Memory B cell (primary cell): Measurements from ENCODE around the gene FBXL14.

Source experiments
- ATAC-seq: fragments of 150-1000 bp; cut with Tn5 transposase; 2 replicates; pipeline ENCODE4 v1.10.0; 2021; ENCODE audit warnings: low read depth, mild to moderate bottlenecking, moderate library complexity
- DNase-seq, 2 donors: peaks; one replicate each; pipeline ENCODE4 v3.0.0; 2022; ENCODE audit warnings: low spot score in 2 of 2
- H3K27ac Mint-ChIP-seq: one replicate; pipeline ENCODE4 v1.8.0; 2022; ENCODE audit warnings: mild to moderate bottlenecking, moderate library complexity, mixed read lengths
- H3K27me3 Mint-ChIP-seq: one replicate; pipeline ENCODE4 v1.8.0; 2022; ENCODE audit warnings: mixed read lengths
- H3K36me3 Mint-ChIP-seq: one replicate; pipeline ENCODE4 v1.8.0; 2022; ENCODE audit warnings: mild to moderate bottlenecking, mixed read lengths
- H3K4me1 Mint-ChIP-seq: one replicate; pipeline ENCODE4 v1.8.0; 2022; ENCODE audit warnings: mixed read lengths
- H3K4me3 Mint-ChIP-seq: one replicate; pipeline ENCODE4 v1.8.0; 2022; ENCODE audit warnings: mild to moderate bottlenecking, moderate library complexity, mixed read lengths
- H3K9me3 Mint-ChIP-seq: one replicate; pipeline ENCODE4 v1.8.0; 2022; ENCODE audit warnings: mixed read lengths

The FBXL14 gene

GRCh38 chr12:1579651-1580435, 14.5 kb downstream of the FBXL14 start:
- Mint-ChIP-seq H3K9me3 (no peaks in the 10 kb centered on the region), H3K27me3 (no peaks in the 10 kb centered on the region), H3K4me3 (no peak overlapping the region), H3K27ac (no peak overlapping the region), H3K4me1 (peaks cover 7% of the 10 kb centered on the region), H3K36me3 (peaks cover 1% of the 10 kb centered on the region)
- no peak for DNase-seq
- ATAC-seq: no peak

GRCh38 chr12:1576410-1577241, 17.8 kb downstream of the FBXL14 start:
- no peak for ATAC-seq
- peaks cover 9% of the 10 kb centered on the region for H3K36me3 Mint-ChIP-seq
- no peak for DNase-seq
- H3K27ac Mint-ChIP-seq: no peak overlapping the region
- H3K4me3 Mint-ChIP-seq: no peak overlapping the region
- peaks cover 5% of the 10 kb centered on the region for H3K27me3 Mint-ChIP-seq
- H3K4me1 Mint-ChIP-seq: peaks cover 3% of the 10 kb centered on the region
- peaks cover 2% of the 10 kb centered on the region for H3K9me3 Mint-ChIP-seq

- Mint-ChIP-seq H3K27me3 (peaks cover 5% of the 10 kb centered on the region), H3K36me3 (peaks cover 9% of the 10 kb centered on the region), H3K27ac (no peak overlapping the region), H3K4me3 (no peak overlapping the region), H3K9me3 (peaks cover 2% of the 10 kb centered on the region), H3K4me1 (peaks cover 4% of the 10 kb centered on the region)
- DNase-seq: no peak
- ATAC-seq: no peak
Observed at GRCh38 chr12:1575408-1576401, 18.7 kb downstream of the FBXL14 start.

DNA sequence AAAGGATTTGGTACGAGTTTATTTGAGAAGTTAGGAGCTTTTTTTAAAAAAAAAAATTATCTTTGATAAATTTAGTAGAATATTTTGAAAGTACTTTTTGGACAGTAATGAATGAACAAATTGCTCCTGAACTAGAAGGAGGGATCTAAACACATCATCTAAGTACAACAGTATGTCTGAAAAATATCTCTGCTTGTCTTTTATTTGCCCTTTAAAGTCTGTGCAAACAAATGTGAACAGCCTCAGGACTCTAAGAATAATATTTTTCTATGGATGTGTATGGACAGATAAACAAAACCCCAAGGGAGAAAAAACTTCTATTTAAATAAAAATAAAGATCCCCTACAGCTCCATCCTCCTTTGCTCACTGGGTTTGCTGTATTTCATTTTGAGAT, 19.5 kb downstream of the FBXL14 start:
- Mint-ChIP-seq H3K4me3 (no peak overlapping the region), H3K9me3 (peaks cover 2% of the 10 kb centered on the region), H3K4me1 (peaks cover 4% of the 10 kb centered on the region), H3K27ac (no peak overlapping the region), H3K27me3 (peaks cover 7% of the 10 kb centered on the region), H3K36me3 (peaks cover 12% of the 10 kb centered on the region)
- DNase-seq (no peak), ATAC-seq (no peak)

DNA sequence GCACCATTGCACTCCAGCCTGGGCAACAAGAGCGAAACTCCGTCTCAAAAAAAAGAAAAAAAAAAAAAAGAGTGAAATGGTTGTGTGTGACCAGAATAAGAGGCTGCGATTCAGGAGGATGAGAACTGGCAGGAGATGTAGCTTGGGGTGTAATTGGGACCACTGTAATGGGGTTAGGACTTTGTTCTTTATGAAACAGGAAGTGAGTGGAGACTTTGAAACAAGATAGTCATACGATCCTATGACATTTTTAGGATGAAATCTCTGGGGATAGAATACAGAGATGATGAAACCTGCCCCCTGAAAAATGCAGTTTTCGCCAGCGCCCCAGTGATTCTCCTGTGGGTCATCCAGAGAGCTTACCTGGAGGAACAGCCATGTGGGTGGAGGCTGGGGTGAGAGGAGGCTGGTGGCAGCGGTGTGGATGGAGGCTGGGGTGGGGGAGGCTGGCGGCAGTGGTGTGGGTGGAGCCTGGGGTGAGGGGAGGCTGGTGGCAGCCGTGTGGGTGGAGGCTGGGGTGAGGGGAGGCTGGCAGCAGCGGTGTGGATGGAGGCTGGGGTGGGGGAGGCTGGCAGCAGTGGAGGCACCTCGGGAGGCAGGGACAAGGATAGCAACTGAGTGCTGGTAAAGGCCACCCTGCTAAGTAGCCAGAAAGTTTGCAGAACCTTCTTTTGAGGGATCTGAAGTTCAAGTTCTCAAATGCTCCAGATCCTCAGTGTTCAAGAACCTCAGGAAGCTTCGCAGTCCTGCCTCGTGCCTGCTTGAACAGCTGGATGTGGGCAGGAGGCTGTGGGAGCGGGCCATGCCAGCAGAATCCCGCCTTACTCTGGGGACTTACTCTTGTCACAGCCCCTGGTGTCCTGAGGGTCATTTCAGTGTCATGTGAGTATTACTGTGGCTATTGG, 20.2 kb downstream of the FBXL14 start:
- Mint-ChIP-seq H3K27me3 (peaks cover 7% of the 10 kb centered on the region), H3K36me3 (peaks cover 12% of the 10 kb centered on the region), H3K9me3 (peaks cover 2% of the 10 kb centered on the region), H3K4me3 (no peak overlapping the region), H3K4me1 (peaks cover 4% of the 10 kb centered on the region), H3K27ac (peak overlapping the region; percentile 20)
- DNase-seq: no peak
- ATAC-seq: no peak

DNA sequence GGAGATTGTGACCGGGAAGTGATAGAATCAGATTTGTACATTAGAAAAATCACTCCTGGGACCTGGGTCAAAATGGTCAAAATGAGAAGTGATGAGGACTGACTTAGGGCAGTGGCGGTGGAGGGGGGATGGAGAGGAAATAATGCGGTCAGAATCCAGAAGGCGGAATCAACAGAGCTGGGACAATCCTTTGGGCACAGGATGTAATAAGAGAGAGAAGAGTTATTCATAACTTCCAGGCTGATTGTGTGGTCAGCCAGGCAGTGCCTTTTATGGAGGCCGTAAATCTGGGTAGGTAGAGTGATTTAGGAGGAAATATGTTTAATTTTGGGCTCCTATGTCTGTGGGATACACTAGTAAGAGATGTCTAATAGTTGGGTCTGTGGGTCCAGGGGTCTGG, 21.6 kb downstream of the FBXL14 start:
- H3K9me3 Mint-ChIP-seq: peaks cover 2% of the 10 kb centered on the region
- DNase-seq (no peak), ATAC-seq (no peak)
- no peak overlapping the region for H3K4me3 Mint-ChIP-seq
- no peak overlapping the region for H3K27ac Mint-ChIP-seq
- H3K27me3 Mint-ChIP-seq: peaks cover 7% of the 10 kb centered on the region
- H3K4me1 Mint-ChIP-seq: peaks cover 7% of the 10 kb centered on the region
- H3K36me3 Mint-ChIP-seq: peaks cover 11% of the 10 kb centered on the region

DNA sequence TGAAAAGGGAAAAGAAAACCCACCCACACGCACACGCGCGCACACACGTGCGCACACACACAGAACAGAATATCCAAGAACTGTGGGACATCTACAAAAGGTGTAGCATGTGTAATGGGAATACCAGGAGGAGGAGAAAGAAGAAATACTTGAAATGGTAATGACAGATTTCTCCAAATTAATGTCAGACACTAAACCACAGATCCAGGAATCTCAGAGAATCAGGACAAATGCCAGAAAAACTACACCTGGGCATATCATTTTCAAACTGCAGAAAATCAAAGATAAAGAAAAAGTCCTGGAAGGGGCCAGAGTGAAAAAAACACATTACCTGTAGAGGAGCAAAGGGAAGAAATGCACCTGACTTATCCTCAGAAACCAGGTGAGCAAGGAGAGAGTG, 26.5 kb downstream of the FBXL14 start:
- peaks cover 6% of the 10 kb centered on the region for H3K27me3 Mint-ChIP-seq
- H3K4me3 Mint-ChIP-seq: no peak overlapping the region
- H3K36me3 Mint-ChIP-seq: peaks cover 21% of the 10 kb centered on the region
- H3K9me3 Mint-ChIP-seq: no peaks in the 10 kb centered on the region
- ATAC-seq (no peak), DNase-seq (no peak)
- H3K27ac Mint-ChIP-seq: no peak overlapping the region
- H3K4me1 Mint-ChIP-seq: peaks cover 9% of the 10 kb centered on the region

GRCh38 chr12:1566449-1567135, 27.8 kb downstream of the FBXL14 start:
- no peak overlapping the region for H3K27ac Mint-ChIP-seq
- H3K36me3 Mint-ChIP-seq: peaks cover 16% of the 10 kb centered on the region
- H3K9me3 Mint-ChIP-seq: no peaks in the 10 kb centered on the region
- H3K27me3 Mint-ChIP-seq: peaks cover 2% of the 10 kb centered on the region
- H3K4me3 Mint-ChIP-seq: no peak overlapping the region
- ATAC-seq: no peak
- DNase-seq: no peak
- peaks cover 5% of the 10 kb centered on the region for H3K4me1 Mint-ChIP-seq

GRCh38 chr12:1565172-1565571, 29.2 kb downstream of the FBXL14 start:
- Mint-ChIP-seq H3K27me3 (no peaks in the 10 kb centered on the region), H3K9me3 (no peaks in the 10 kb centered on the region), H3K4me1 (peaks cover 5% of the 10 kb centered on the region), H3K27ac (no peak overlapping the region), H3K36me3 (peaks cover 13% of the 10 kb centered on the region), H3K4me3 (no peak overlapping the region)
- no peak for DNase-seq
- ATAC-seq: no peak

GRCh38 chr12:1564067-1564466, 30.3 kb downstream of the FBXL14 start:
- H3K4me3 Mint-ChIP-seq: no peak overlapping the region
- no peak overlapping the region for H3K27ac Mint-ChIP-seq
- no peak for ATAC-seq
- H3K36me3 Mint-ChIP-seq: peaks cover 13% of the 10 kb centered on the region
- H3K4me1 Mint-ChIP-seq: peaks cover 3% of the 10 kb centered on the region
- no peaks in the 10 kb centered on the region for H3K9me3 Mint-ChIP-seq
- H3K27me3 Mint-ChIP-seq: no peaks in the 10 kb centered on the region
- DNase-seq: no peak

- DNase-seq (no peak), ATAC-seq (no peak)
- Mint-ChIP-seq H3K4me3 (no peak overlapping the region), H3K27ac (no peak overlapping the region), H3K36me3 (peaks cover 13% of the 10 kb centered on the region), H3K9me3 (no peaks in the 10 kb centered on the region), H3K27me3 (no peaks in the 10 kb centered on the region), H3K4me1 (peaks cover 2% of the 10 kb centered on the region)
Observed at GRCh38 chr12:1562813-1563407, 31.5 kb downstream of the FBXL14 start.

DNA sequence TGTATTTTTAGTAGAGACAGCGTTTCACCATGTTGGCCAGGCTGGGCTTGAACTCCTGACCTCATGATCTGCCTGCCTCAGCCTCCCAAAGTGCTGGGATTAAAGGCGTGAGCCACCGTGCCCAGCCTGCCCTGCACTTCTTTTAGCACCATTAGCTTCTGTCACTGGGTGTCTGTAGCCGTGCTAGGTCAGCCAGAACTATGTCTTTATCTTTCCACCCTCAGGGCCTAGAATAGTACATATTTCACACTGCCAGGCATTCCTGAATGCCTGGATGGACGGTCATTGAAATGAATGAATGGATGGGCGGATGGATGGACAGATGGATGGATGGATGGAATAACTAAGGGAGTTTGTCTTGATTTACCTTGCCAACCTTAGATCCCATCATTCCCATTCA, 33.7 kb downstream of the FBXL14 start:
- Mint-ChIP-seq H3K9me3 (no peaks in the 10 kb centered on the region), H3K4me3 (no peak overlapping the region), H3K27me3 (no peaks in the 10 kb centered on the region), H3K27ac (no peak overlapping the region), H3K36me3 (peaks cover 9% of the 10 kb centered on the region), H3K4me1 (peaks cover 2% of the 10 kb centered on the region)
- DNase-seq: no peak
- ATAC-seq: no peak
